ENCODE results near the gene STN1. TPM values are rescaled to one million over a fixed set of nuclear protein-coding genes. Genes with fewer than 3 reads are reported as not detected.

The STN1 gene
- polyA plus RNA-seq, 1 of the 3 experiments (the other 2 are of a cell fraction): 22.1 TPM

DNA sequence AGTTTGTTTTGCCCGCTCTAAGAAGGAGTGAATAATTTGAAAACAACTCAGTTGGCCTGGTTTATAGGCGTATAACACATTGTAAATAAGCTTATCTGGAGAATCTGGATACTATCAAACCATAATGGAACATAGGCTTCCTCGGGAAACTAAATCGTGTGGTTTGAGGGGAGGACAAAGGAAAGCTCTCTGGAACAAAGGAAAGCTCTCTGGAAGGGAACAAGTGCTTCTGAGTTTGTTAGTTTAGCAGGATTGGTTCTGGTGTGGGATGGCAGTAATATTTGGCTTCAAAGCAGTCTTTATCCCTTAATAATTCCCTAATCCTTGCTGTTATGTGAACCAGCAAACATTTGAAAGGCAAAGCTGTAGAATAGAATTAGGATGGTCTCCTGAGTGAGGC, 34.0 kb upstream of the STN1 start:
- ChIA-PET CTCF (interaction anchor here (1.3 kb wide), 1 partner anchor 9 kb away, joined by 4 read pairs; no protein-coding TSS in a partner anchor), POLR2A (no interaction called here)
- Histone ChIP-seq H4K20me1 (ENCODE audit: insufficient read depth) (no peaks in the 10 kb centered on the region), H3K4me3 (ENCODE audit: low read depth in 2 of 2, low read length in 1 of 2) (no peak overlapping the region), H3K4me1 (ENCODE audit: control insufficient read depth in 1 of 2, insufficient read depth in 2 of 2, low read depth in 1 of 2, low read length in 1 of 2) (no peaks in the 10 kb centered on the region), H2AFZ (ENCODE audit: low read depth) (no peak overlapping the region), H3K36me3 (replicated peaks in 1 of 2; ENCODE audit: control insufficient read depth in 1 of 2, insufficient read depth in 2 of 2, low read length in 1 of 2) (no peaks in the 10 kb centered on the region), H3K79me2 (ENCODE audit: insufficient read depth) (no peaks in the 10 kb centered on the region), H3K9me3 (0 out of 2 replicates have a peak, but pooled peaks cover 9% of the 10 kb centered on the region), H3K9me2 (no peaks in the 10 kb centered on the region; the same call in 1 of the 2 replicates), H3K9ac (no peak overlapping the region), H3F3A (replicated peaks; ENCODE audit: insufficient read depth) (no peaks in the 10 kb centered on the region), H3K4me2 (no peak overlapping the region), H3K27me3 (ENCODE audit: insufficient read depth) (no peaks in the 10 kb centered on the region), H3K27ac (ENCODE audit: low read depth in 2 of 2, low read length in 1 of 2) (no peak overlapping the region)
- TF ChIP-seq FOSL2 (IDR thresholded peaks at IDR 0.05; ENCODE audit: borderline replicate concordance, low read depth) (no peak), TEAD4 (IDR thresholded peaks at IDR 0.05; ENCODE audit: borderline replicate concordance, insufficient read depth) (no peak), MEF2A (IDR thresholded peaks at IDR 0.05; ENCODE audit: borderline replicate concordance, low read depth) (no peak), RXRA (IDR thresholded peaks at IDR 0.05; ENCODE audit: borderline replicate concordance, low read depth) (no peak), JUND (IDR thresholded peaks at IDR 0.05) (no peak), FOXM1 (IDR thresholded peaks at IDR 0.05; ENCODE audit: low read depth) (no peak), RAD21 (IDR thresholded peaks at IDR 0.05; ENCODE audit: low read length) (no peak), TAF1 (IDR thresholded peaks at IDR 0.05; ENCODE audit: borderline replicate concordance, low read depth, low read length) (no peak), RFX5 (IDR thresholded peaks at IDR 0.05; ENCODE audit: low read length) (no peak), NRF1 (IDR thresholded peaks at IDR 0.05; ENCODE audit: low read depth, low read length) (no peak), GABPA (IDR thresholded peaks at IDR 0.05; ENCODE audit: low read depth) (no peak)
- TF ChIP-seq, protein P1, sequence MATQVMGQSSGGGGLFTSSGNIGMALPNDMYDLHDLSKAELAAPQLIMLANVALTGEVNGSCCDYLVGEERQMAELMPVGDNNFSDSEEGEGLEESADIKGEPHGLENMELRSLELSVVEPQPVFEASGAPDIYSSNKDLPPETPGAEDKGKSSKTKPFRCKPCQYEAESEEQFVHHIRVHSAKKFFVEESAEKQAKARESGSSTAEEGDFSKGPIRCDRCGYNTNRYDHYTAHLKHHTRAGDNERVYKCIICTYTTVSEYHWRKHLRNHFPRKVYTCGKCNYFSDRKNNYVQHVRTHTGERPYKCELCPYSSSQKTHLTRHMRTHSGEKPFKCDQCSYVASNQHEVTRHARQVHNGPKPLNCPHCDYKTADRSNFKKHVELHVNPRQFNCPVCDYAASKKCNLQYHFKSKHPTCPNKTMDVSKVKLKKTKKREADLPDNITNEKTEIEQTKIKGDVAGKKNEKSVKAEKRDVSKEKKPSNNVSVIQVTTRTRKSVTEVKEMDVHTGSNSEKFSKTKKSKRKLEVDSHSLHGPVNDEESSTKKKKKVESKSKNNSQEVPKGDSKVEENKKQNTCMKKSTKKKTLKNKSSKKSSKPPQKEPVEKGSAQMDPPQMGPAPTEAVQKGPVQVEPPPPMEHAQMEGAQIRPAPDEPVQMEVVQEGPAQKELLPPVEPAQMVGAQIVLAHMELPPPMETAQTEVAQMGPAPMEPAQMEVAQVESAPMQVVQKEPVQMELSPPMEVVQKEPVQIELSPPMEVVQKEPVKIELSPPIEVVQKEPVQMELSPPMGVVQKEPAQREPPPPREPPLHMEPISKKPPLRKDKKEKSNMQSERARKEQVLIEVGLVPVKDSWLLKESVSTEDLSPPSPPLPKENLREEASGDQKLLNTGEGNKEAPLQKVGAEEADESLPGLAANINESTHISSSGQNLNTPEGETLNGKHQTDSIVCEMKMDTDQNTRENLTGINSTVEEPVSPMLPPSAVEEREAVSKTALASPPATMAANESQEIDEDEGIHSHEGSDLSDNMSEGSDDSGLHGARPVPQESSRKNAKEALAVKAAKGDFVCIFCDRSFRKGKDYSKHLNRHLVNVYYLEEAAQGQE (IDR thresholded peaks at IDR 0.05; ENCODE audit: low read depth, low read length): no peak
- TF ChIP-seq, protein P2, sequence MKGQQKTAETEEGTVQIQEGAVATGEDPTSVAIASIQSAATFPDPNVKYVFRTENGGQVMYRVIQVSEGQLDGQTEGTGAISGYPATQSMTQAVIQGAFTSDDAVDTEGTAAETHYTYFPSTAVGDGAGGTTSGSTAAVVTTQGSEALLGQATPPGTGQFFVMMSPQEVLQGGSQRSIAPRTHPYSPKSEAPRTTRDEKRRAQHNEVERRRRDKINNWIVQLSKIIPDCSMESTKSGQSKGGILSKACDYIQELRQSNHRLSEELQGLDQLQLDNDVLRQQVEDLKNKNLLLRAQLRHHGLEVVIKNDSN (IDR thresholded peaks at IDR 0.05; ENCODE audit: borderline replicate concordance, low read depth): no peak
- TF ChIP-seq, protein P3, sequence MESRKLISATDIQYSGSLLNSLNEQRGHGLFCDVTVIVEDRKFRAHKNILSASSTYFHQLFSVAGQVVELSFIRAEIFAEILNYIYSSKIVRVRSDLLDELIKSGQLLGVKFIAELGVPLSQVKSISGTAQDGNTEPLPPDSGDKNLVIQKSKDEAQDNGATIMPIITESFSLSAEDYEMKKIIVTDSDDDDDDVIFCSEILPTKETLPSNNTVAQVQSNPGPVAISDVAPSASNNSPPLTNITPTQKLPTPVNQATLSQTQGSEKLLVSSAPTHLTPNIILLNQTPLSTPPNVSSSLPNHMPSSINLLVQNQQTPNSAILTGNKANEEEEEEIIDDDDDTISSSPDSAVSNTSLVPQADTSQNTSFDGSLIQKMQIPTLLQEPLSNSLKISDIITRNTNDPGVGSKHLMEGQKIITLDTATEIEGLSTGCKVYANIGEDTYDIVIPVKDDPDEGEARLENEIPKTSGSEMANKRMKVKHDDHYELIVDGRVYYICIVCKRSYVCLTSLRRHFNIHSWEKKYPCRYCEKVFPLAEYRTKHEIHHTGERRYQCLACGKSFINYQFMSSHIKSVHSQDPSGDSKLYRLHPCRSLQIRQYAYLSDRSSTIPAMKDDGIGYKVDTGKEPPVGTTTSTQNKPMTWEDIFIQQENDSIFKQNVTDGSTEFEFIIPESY (IDR thresholded peaks at IDR 0.05; ENCODE audit: borderline replicate concordance, low read depth): no peak
- 67% methylated on average over 4 of the region's 4 CpGs for WGBS (ENCODE audit: low lambda C conversion rate)
- DNase-seq: no peak
